ENCODE data around the gene CEMIP2. TPM values are rescaled to one million over a fixed set of nuclear protein-coding genes. Genes with fewer than 3 reads are reported as not detected.

CEMIP2 gene
- total RNA-seq, 1 donor from 2014 or later, result 58.1 TPM

DNA sequence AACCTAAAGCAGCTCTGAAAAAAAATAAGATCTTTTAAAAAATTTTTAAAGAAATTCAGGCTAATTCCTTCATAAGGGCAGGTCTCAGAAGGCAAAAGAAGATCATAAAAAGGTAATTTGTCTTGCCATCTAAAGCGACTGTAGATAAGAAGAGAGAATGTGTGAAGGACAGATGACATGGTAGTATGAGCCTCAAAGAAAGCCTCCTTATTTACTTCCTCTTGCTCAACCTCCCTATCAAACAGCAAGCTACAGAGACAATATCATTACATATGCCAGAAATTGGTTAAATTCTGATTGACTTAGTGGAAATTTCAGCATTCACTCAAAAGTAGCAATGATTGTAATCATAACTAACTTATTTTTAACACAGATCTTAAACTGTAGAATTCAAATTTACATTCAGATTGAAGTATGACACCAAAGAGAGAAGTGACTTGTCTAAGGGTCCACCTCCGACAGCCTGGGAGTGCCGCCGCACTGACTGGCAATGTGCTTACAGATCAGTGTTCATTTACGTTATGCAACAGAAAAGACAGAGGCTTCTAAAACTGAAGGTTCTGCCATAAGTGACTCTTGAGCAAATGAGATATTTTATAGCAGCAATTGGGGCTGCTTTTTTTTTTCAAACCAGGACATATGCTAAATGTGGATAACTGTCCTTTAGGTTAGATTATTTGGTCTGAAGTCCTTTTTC lies 132.0 kb downstream of the CEMIP2 start:
- Mint-ChIP-seq H3K36me3 (no peaks in the 10 kb centered on the region), H3K4me3 (no peak overlapping the region), H3K4me1 (ENCODE audit: unreplicated experiment) (no peaks in the 10 kb centered on the region), H3K27me3 (no peaks in the 10 kb centered on the region), H3K27ac (no peak overlapping the region), H3K9me3 (no peaks in the 10 kb centered on the region)
- DNase-seq (ENCODE audit: extremely low spot score, unreplicated experiment), result no peak
- TF ChIP-seq, protein P1, sequence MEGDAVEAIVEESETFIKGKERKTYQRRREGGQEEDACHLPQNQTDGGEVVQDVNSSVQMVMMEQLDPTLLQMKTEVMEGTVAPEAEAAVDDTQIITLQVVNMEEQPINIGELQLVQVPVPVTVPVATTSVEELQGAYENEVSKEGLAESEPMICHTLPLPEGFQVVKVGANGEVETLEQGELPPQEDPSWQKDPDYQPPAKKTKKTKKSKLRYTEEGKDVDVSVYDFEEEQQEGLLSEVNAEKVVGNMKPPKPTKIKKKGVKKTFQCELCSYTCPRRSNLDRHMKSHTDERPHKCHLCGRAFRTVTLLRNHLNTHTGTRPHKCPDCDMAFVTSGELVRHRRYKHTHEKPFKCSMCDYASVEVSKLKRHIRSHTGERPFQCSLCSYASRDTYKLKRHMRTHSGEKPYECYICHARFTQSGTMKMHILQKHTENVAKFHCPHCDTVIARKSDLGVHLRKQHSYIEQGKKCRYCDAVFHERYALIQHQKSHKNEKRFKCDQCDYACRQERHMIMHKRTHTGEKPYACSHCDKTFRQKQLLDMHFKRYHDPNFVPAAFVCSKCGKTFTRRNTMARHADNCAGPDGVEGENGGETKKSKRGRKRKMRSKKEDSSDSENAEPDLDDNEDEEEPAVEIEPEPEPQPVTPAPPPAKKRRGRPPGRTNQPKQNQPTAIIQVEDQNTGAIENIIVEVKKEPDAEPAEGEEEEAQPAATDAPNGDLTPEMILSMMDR (conservative IDR thresholded peaks at IDR 0.05), result no peak

DNA sequence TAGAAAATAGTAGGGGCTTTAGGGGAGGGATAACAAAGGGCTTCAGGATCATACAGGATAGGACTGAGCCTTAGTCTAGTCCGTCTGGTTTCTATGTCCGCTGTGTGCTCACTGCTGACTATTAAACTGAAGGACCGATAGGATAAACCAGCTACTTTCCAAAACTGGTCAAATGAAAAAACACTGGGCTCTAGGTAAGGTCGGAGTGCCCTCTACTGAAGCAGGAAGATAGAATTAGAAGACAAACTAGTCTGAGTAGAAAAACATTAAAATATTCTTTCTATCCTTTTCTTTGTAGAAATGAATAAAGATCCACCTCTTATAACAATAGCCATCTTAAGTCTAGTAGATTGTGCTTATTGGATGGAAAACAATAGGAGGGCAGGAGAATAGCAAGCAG lies 133.6 kb downstream of the CEMIP2 start:
- TF ChIP-seq, protein P1 (conservative IDR thresholded peaks at IDR 0.05), result no peak
- no peaks in the 10 kb centered on the region for H3K4me1 Mint-ChIP-seq (ENCODE audit: unreplicated experiment)
- H3K27me3 Mint-ChIP-seq, result no peaks in the 10 kb centered on the region
- H3K36me3 Mint-ChIP-seq, result no peaks in the 10 kb centered on the region
- no peak for DNase-seq (ENCODE audit: extremely low spot score, unreplicated experiment)
- no peak overlapping the region for H3K4me3 Mint-ChIP-seq
- no peaks in the 10 kb centered on the region for H3K9me3 Mint-ChIP-seq
- no peak overlapping the region for H3K27ac Mint-ChIP-seq

Other genes with a start within 250 kb of the CEMIP2 start
- 35.7 and 38.3 TPM in 2 replicates for gene ABHD17B, start 142.7 kb upstream of the CEMIP2 start, total RNA-seq (ENCODE audit: low replicate concordance)
- 11.4 and 17.9 TPM in 2 replicates for gene C9orf85, start 143.1 kb upstream of the CEMIP2 start, total RNA-seq (ENCODE audit: low replicate concordance)

Measured in type B pancreatic cell (in vitro differentiated cells).